ENCODE results near the gene PARL. TPM values are rescaled to one million over a fixed set of nuclear protein-coding genes. Genes with fewer than 3 reads are reported as not detected.

Gene PARL
- total and polyA plus RNA-seq, 2 of the 8 experiments (the other 6 are each of a cell fraction or from before 2014, with no cell fraction given): 62.7 to 85.0 TPM

DNA sequence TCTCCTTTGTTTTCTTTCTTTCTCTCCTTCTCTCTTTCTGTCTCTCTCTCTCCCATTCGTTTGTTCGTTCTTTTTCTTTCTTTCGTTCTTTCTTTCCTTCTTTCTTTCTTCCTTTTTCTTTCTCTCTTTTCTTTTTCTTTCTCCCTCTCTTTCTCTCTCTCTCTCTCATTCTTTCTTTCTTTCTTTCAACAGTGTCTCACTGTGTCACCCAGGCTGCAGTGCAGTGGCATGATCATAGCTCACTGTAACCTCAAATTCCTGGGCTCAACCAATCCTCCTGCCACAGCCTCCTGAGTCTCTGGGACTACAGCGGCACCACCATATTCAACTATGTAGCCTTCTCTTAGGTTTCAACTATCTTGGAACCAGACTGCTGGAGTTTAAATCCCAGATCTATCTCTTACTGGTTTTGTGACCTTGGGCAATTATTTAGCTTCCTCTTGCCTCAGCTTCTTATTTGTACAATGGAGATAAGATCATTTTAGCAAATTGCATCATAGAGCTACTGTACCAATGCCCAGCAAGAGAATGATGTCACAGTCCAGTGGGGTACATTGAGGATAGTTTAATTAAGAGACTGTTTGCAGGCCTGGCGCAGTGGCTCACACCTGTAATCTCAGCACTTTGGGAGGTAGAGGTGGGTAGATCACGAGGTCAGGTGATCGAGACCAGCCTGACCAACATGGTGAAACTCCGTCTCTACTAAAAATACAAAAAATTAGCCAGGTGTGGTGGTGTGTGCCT lies 27.3 kb upstream of the PARL start:
- Histone ChIP-seq H3K36me3 (ENCODE audit: control insufficient read depth in 2 of 4, insufficient read depth in 4 of 4, low read length in 3 of 4) (no peaks in the 10 kb centered on the region), H2BK15ac (ENCODE audit: low read length) (no peak overlapping the region), H2AFZ (ENCODE audit: low read length) (no peak overlapping the region), H2BK12ac (ENCODE audit: low read depth, low read length) (no peak overlapping the region), H4K8ac (ENCODE audit: extremely low read depth, insufficient read depth, low read length) (no peak overlapping the region), H3K4me2 (ENCODE audit: insufficient read depth in 1 of 2, low read depth in 2 of 2, low read length in 2 of 2) (no peak overlapping the region), H3K27me3 (replicated peaks in 1 of 4; ENCODE audit: control insufficient read depth in 3 of 4, extremely low read depth in 1 of 4, insufficient read depth in 3 of 4, low read length in 3 of 4) (no peaks in the 10 kb centered on the region), H3K4ac (replicated peaks; ENCODE audit: insufficient read length, low read depth, low read length) (no peak overlapping the region), H2BK20ac (ENCODE audit: low read length) (no peak overlapping the region), H3K23ac (ENCODE audit: insufficient read length) (no peak overlapping the region), H3K79me2 (ENCODE audit: control insufficient read depth in 1 of 2, insufficient read depth in 2 of 2, low read length in 2 of 2) (no peaks in the 10 kb centered on the region), H3K4me3 (ENCODE audit: extremely low read depth in 1 of 4, insufficient read depth in 2 of 4, low read depth in 3 of 4, low read length in 4 of 4) (no peak overlapping the region), H3K56ac (replicated peaks; ENCODE audit: insufficient read length, low read depth, low read length) (no peak overlapping the region), H3K9ac (replicated peaks in 1 of 4; ENCODE audit: extremely low read depth in 1 of 4, low read depth in 3 of 4, low read length in 3 of 4) (no peak overlapping the region), H3K18ac (ENCODE audit: extremely low read depth, low read length) (no peak overlapping the region), H4K5ac (ENCODE audit: insufficient read length, low read depth, low read length) (no peak overlapping the region), H4K20me1 (replicated peaks in 1 of 2; ENCODE audit: control insufficient read depth in 1 of 2, insufficient read depth in 2 of 2, low read length in 2 of 2) (no peaks in the 10 kb centered on the region), H3K23me2 (ENCODE audit: low read depth, low read length) (no peaks in the 10 kb centered on the region), H2BK120ac (replicated peaks; ENCODE audit: low read depth, low read length) (no peak overlapping the region), H3K9me3 (ENCODE audit: insufficient read depth in 2 of 2, low read depth in 1 of 2, low read length in 1 of 2) (no peaks in the 10 kb centered on the region), H3K4me1 (replicated peaks in 1 of 4; ENCODE audit: control insufficient read depth in 3 of 4, insufficient read depth in 4 of 4, low read length in 3 of 4) (peaks cover 0 to 10% (median under 1%) of the 10 kb centered on the region in 4 experiments; a peak in 4 of 7 replicates), H2AK5ac (ENCODE audit: low read depth, low read length) (no peak overlapping the region), H2BK5ac (ENCODE audit: low read depth, low read length) (no peak overlapping the region), H3K27ac (ENCODE audit: low read depth, low read length) (no peak overlapping the region), H3K79me1 (ENCODE audit: low read depth, low read length) (no peaks in the 10 kb centered on the region), H4K91ac (replicated peaks; ENCODE audit: insufficient read length, low read length) (no peak overlapping the region), H3K14ac (ENCODE audit: insufficient read length) (no peak overlapping the region)
- POLR2A ChIA-PET (ENCODE audit: partially characterized antibody): interaction anchor here (1.1 to 1.3 kb wide), 2 partner anchors 9 to 25 kb away, joined by 3 read pairs; no protein-coding TSS in a partner anchor
- DNase-seq (ENCODE audit: low read depth in 1 of 2, low spot score in 2 of 2) (no peak), FAIRE-seq (no peak)
- WGBS, 2 experiments (ENCODE audit: extremely low coverage in 1 of 2, insufficient coverage in 1 of 2, insufficient read length in 1 of 2, insufficient replicate concordance in 2 of 2, low coverage in 1 of 2, low lambda C conversion rate in 2 of 2, missing lambda C conversion rate in 1 of 2): 86% methylated on average over 8 of the region's 8 CpGs; no CpG with 5 or more reads in 1 of the 2 experiments
- TF ChIP-seq PHF8 (conservative IDR thresholded peaks at IDR 0.05; ENCODE audit: low read depth, low read length): no peak
- TF ChIP-seq KDM5A (IDR thresholded peaks at IDR 0.05; ENCODE audit: low read length): no peak
- no peak for TF ChIP-seq YY1 (IDR thresholded peaks at IDR 0.05; ENCODE audit: low read depth, low read length)
- TF ChIP-seq SP4 (IDR thresholded peaks at IDR 0.05; ENCODE audit: low read length): no peak
- TF ChIP-seq SIX5 (IDR thresholded peaks at IDR 0.05; ENCODE audit: low read depth, low read length): no peak
- no peak for TF ChIP-seq POLR2A (IDR thresholded peaks at IDR 0.05; ENCODE audit: control extremely low read depth in 1 of 2, low read depth in 2 of 2, low read length in 2 of 2)
- TF ChIP-seq ASH2L (IDR thresholded peaks at IDR 0.05; ENCODE audit: low read length): no peak
- no peak for TF ChIP-seq SRF (IDR thresholded peaks at IDR 0.05; ENCODE audit: low read depth, low read length)
- TF ChIP-seq POLR2AphosphoS5 (IDR thresholded peaks at IDR 0.05; ENCODE audit: low read depth, low read length): no peak
- TF ChIP-seq, protein P1, sequence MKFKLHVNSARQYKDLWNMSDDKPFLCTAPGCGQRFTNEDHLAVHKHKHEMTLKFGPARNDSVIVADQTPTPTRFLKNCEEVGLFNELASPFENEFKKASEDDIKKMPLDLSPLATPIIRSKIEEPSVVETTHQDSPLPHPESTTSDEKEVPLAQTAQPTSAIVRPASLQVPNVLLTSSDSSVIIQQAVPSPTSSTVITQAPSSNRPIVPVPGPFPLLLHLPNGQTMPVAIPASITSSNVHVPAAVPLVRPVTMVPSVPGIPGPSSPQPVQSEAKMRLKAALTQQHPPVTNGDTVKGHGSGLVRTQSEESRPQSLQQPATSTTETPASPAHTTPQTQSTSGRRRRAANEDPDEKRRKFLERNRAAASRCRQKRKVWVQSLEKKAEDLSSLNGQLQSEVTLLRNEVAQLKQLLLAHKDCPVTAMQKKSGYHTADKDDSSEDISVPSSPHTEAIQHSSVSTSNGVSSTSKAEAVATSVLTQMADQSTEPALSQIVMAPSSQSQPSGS (IDR thresholded peaks at IDR 0.05; ENCODE audit: low read length): no peak
- CTCF ChIA-PET (ENCODE audit: partially characterized antibody): interaction anchor here (4.3 kb wide), 1 partner anchor 16 kb away, joined by 28 read pairs; no protein-coding TSS in a partner anchor

All from H1 (cell line).